ENCODE measurements around the gene ERBB3. TPM values are rescaled to one million over a fixed set of nuclear protein-coding genes. Genes with fewer than 3 reads are reported as not detected.

ERBB3 gene
- total RNA-seq, 2 experiments from 2014 or later: not detected

DNA sequence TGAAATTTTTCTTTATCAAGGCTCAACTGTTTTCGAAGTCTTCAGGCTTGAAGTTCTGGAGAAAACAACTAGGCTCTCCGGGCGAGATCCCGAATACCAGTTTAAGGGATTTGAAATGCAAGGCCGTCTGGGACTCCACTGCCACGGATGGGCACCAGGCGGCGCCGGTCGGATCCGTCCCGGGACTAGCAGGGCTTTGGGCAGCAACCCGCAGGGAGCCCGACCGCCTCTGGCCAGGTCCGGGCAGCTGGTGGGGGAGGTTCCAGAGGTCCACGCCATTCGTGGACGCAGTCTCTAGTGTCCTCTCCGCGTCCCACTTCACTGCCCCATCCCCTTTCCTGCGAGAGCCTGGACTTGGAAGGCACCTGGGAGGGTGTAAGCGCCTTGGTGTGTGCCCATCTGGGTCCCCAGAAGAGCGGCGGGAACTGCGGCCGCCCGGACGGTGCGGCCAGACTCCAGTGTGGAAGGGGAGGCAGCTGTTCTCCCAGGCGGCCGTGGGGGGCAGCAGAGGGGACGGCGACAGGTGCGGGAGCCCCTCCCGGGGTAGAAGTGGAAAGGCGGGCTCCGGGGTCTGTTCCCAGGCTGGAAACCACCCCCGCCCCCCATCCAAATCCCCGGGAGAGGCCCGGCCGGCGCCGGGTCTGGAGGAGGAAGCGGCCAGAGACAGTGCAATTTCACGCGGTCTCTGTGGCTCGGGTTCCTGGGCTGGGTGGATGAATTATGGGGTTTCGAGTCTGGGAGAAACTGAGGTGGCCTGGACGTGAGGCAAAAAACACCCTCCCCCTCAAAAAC, 838 bp upstream of the ERBB3 start:
- peak overlapping the region; percentile 87 for H3K4me2 ChIP-seq (ENCODE audit: low read length)
- POLR2A ChIA-PET: interaction anchor here (0.6 to 0.7 kb wide), 2 partner anchors 106 to 1581 kb away, joined by 3 to 4 read pairs; no protein-coding TSS in a partner anchor
- H3K4me3 ChIP-seq (ENCODE audit: low read depth, low read length, poor library complexity, severe bottlenecking): peak overlapping the region; percentile 70
- intact Hi-C loops (cut with micrococcal nuclease; ENCODE audit: unreplicated experiment): no loop called here
- no peak for TF ChIP-seq EZH2phosphoT487 (IDR thresholded peaks at IDR 0.05; ENCODE audit: borderline replicate concordance, low read depth, low read length)
- TF ChIP-seq, protein P1, sequence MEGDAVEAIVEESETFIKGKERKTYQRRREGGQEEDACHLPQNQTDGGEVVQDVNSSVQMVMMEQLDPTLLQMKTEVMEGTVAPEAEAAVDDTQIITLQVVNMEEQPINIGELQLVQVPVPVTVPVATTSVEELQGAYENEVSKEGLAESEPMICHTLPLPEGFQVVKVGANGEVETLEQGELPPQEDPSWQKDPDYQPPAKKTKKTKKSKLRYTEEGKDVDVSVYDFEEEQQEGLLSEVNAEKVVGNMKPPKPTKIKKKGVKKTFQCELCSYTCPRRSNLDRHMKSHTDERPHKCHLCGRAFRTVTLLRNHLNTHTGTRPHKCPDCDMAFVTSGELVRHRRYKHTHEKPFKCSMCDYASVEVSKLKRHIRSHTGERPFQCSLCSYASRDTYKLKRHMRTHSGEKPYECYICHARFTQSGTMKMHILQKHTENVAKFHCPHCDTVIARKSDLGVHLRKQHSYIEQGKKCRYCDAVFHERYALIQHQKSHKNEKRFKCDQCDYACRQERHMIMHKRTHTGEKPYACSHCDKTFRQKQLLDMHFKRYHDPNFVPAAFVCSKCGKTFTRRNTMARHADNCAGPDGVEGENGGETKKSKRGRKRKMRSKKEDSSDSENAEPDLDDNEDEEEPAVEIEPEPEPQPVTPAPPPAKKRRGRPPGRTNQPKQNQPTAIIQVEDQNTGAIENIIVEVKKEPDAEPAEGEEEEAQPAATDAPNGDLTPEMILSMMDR (conservative IDR thresholded peaks at IDR 0.05; ENCODE audit: low read length): peak; percentile 73
- no peaks in the 10 kb centered on the region for H3K79me2 ChIP-seq (ENCODE audit: insufficient read depth, low read depth, low read length)
- peak; percentile 51 for DNase-seq (ENCODE audit: low spot score)
- no peak overlapping the region for H3K27ac ChIP-seq (ENCODE audit: low read depth, low read length, poor library complexity, severe bottlenecking)
- H2AFZ ChIP-seq (ENCODE audit: low read length): peak overlapping the region; percentile 85
- no peaks in the 10 kb centered on the region for H3K9me2 ChIP-seq (ENCODE audit: insufficient read depth, low read length)
- peaks cover 16% of the 10 kb centered on the region for H3K4me1 ChIP-seq (ENCODE audit: insufficient read depth, low read length, poor library complexity, severe bottlenecking)
- CTCF ChIA-PET (ENCODE audit: unreplicated experiment): interaction anchor here (1.0 kb wide), 2 partner anchors 16 to 26 kb away, joined by 3 to 4 read pairs; no protein-coding TSS in a partner anchor
- no peaks in the 10 kb centered on the region for H3K9me3 ChIP-seq (ENCODE audit: low read length)
- no peaks in the 10 kb centered on the region for H3K36me3 ChIP-seq (ENCODE audit: insufficient read depth, low read length)
- no TSS peak for BruUV-seq (replicated peaks)
- H4K20me1 ChIP-seq (ENCODE audit: insufficient read depth, low read length): no peaks in the 10 kb centered on the region

DNA sequence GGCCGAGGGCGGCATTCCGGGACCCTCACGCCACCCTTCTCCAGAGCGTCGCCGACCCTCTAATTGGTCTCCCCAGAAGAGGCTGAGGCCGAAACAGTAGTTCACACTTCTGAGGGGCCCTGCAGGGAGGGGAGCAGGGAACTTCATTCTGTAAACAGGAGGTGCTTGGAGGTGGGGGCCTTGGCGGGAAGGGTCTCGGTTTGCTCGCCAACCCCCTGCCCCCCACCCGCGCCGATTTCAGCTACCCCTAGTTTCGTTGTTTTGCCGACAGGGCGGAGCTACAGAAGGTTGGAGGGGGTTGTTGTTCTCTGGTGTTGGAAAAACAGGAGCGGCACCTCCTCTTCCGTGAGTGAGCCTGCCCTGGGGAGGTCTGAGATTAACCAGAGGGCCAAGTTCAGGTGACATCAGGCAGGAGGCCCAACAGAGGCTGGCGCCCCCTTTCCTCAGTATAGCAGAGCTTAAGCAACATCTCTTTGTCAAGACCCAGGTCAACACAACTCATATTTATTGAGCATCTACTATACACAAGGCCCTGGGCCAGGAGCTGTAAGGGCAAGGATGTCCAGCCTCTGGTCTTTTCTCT, 682 bp downstream of the ERBB3 start:
- TF ChIP-seq, protein P1 (conservative IDR thresholded peaks at IDR 0.05; ENCODE audit: low read length): no peak; the same call in 1 of the 2 replicates
- TF ChIP-seq EZH2phosphoT487 (IDR thresholded peaks at IDR 0.05; ENCODE audit: borderline replicate concordance, low read depth, low read length): no peak
- no TSS peak for BruUV-seq (replicated peaks)
- no peaks in the 10 kb centered on the region for H3K9me3 ChIP-seq (ENCODE audit: low read length)
- peak; percentile 29 for DNase-seq (ENCODE audit: low spot score)
- H4K20me1 ChIP-seq (ENCODE audit: insufficient read depth, low read length): no peaks in the 10 kb centered on the region
- no peaks in the 10 kb centered on the region for H3K9me2 ChIP-seq (ENCODE audit: insufficient read depth, low read length)
- H3K27ac ChIP-seq (ENCODE audit: low read depth, low read length, poor library complexity, severe bottlenecking): no peak overlapping the region
- H2AFZ ChIP-seq (ENCODE audit: low read length): peak overlapping the region; percentile 85; the same call in 1 of the 2 replicates
- no peaks in the 10 kb centered on the region for H3K79me2 ChIP-seq (ENCODE audit: insufficient read depth, low read depth, low read length)
- POLR2A ChIA-PET: interaction anchor here (1.4 kb wide), 1 partner anchor 27 kb away, joined by 6 read pairs; no protein-coding TSS in a partner anchor
- H3K4me2 ChIP-seq (ENCODE audit: low read length): peak overlapping the region; percentile 87
- H3K4me3 ChIP-seq (ENCODE audit: low read depth, low read length, poor library complexity, severe bottlenecking): peak overlapping the region; percentile 70
- no peaks in the 10 kb centered on the region for H3K36me3 ChIP-seq (ENCODE audit: insufficient read depth, low read length)
- intact Hi-C loops (cut with micrococcal nuclease; ENCODE audit: unreplicated experiment): no loop called here
- peaks cover 16% of the 10 kb centered on the region for H3K4me1 ChIP-seq (ENCODE audit: insufficient read depth, low read length, poor library complexity, severe bottlenecking)
- CTCF ChIA-PET (ENCODE audit: unreplicated experiment): interaction anchor here (0.6 kb wide), 2 partner anchors 98 to 246 kb away, joined by 3 to 8 read pairs; no protein-coding TSS in a partner anchor
